Measurements from ENCODE around the gene SLX9. TPM values are rescaled to one million over a fixed set of nuclear protein-coding genes. Genes with fewer than 3 reads are reported as not detected.
"Not testable (repeated sequence)": the region's sequence is repeated elsewhere in the genome, so short reads cannot be mapped to it uniquely, and the experiment has no call there.

Gene SLX9
- total RNA-seq, 2 donors from 2014 or later, result 43.5 to 83.6 TPM

GRCh38 chr21:45016406-45017038 is 76.7 kb downstream of the SLX9 start:
- peak; percentile 25 for DNase-seq (ENCODE audit: low spot score)
- Mint-ChIP-seq H3K9me3 (no peaks in the 10 kb centered on the region), H3K27ac (no peak overlapping the region), H3K4me3 (no peak overlapping the region), H3K4me1 (ENCODE audit: low read depth in 2 of 2) (peaks cover 6 to 7% of the 10 kb centered on the region in 2 donors), H3K36me3 (no peaks in the 10 kb centered on the region), H3K27me3 (peaks cover 9 to 22% of the 10 kb centered on the region in 2 donors)
- no peak for ATAC-seq

- peaks cover 9 to 24% of the 10 kb centered on the region in 2 donors for H3K27me3 Mint-ChIP-seq
- peaks cover 6 to 7% of the 10 kb centered on the region in 2 donors for H3K4me1 Mint-ChIP-seq (ENCODE audit: low read depth in 2 of 2)
- peak overlapping the region; percentile 83 for H3K4me3 Mint-ChIP-seq
- H3K27ac Mint-ChIP-seq, result no peak overlapping the region
- H3K9me3 Mint-ChIP-seq, result no peaks in the 10 kb centered on the region
- DNase-seq (ENCODE audit: low spot score), result peak; percentile 38
- H3K36me3 Mint-ChIP-seq, result no peaks in the 10 kb centered on the region
- no peak for ATAC-seq
Measured at GRCh38 chr21:45017039-45017960, 77.5 kb downstream of the SLX9 start.

- peaks cover 6 to 7% of the 10 kb centered on the region in 2 donors for H3K4me1 Mint-ChIP-seq (ENCODE audit: low read depth in 2 of 2)
- H3K4me3 Mint-ChIP-seq, result peak overlapping the region; percentile 83
- ATAC-seq (no peak), DNase-seq (ENCODE audit: low spot score) (peak; percentile 54)
- H3K27ac Mint-ChIP-seq, result no peak overlapping the region
- H3K9me3 Mint-ChIP-seq, result no peaks in the 10 kb centered on the region
- H3K36me3 Mint-ChIP-seq, result peaks cover 1% of the 10 kb centered on the region
- H3K27me3 Mint-ChIP-seq, result peaks cover 9 to 22% of the 10 kb centered on the region in 2 donors
Measured at GRCh38 chr21:45018131-45019075, 78.6 kb downstream of the SLX9 start.

- peaks cover 6 to 7% of the 10 kb centered on the region in 2 donors for H3K4me1 Mint-ChIP-seq (ENCODE audit: low read depth in 2 of 2)
- no peak for ATAC-seq
- no peak overlapping the region for H3K4me3 Mint-ChIP-seq
- H3K36me3 Mint-ChIP-seq, result peaks cover 5% of the 10 kb centered on the region
- DNase-seq (ENCODE audit: low spot score), result peak; percentile 44
- H3K9me3 Mint-ChIP-seq, result no peaks in the 10 kb centered on the region
- H3K27ac Mint-ChIP-seq, result no peak overlapping the region
- peaks cover 9 to 25% of the 10 kb centered on the region in 2 donors for H3K27me3 Mint-ChIP-seq
Measured at GRCh38 chr21:45019076-45019886, 79.5 kb downstream of the SLX9 start.

GRCh38 chr21:45019887-45020537 is 80.2 kb downstream of the SLX9 start:
- Mint-ChIP-seq H3K4me1 (ENCODE audit: low read depth in 2 of 2) (peaks cover 6 to 7% of the 10 kb centered on the region in 2 donors), H3K4me3 (no peak overlapping the region), H3K27me3 (peaks cover 9 to 30% of the 10 kb centered on the region in 2 donors), H3K27ac (no peak overlapping the region), H3K36me3 (peaks cover 5% of the 10 kb centered on the region), H3K9me3 (peaks cover 3% of the 10 kb centered on the region)
- peak; percentile 22 for DNase-seq (ENCODE audit: low spot score)
- ATAC-seq, result no peak

GRCh38 chr21:45020629-45021427 is 81.0 kb downstream of the SLX9 start:
- Mint-ChIP-seq H3K9me3 (peaks cover 3% of the 10 kb centered on the region), H3K4me3 (no peak overlapping the region), H3K4me1 (ENCODE audit: low read depth in 2 of 2) (peaks cover 6 to 7% of the 10 kb centered on the region in 2 donors), H3K27ac (no peak overlapping the region), H3K27me3 (peaks cover 9 to 28% of the 10 kb centered on the region in 2 donors), H3K36me3 (peaks cover 5% of the 10 kb centered on the region)
- DNase-seq (ENCODE audit: low spot score), result peak; percentile 25
- ATAC-seq, result no peak

- H3K4me1 Mint-ChIP-seq (ENCODE audit: low read depth in 2 of 2), result peaks cover 6 to 7% of the 10 kb centered on the region in 2 donors
- peaks cover 3% of the 10 kb centered on the region for H3K9me3 Mint-ChIP-seq
- peak; percentile 34 for DNase-seq (ENCODE audit: low spot score)
- H3K4me3 Mint-ChIP-seq, result no peak overlapping the region
- no peak overlapping the region for H3K27ac Mint-ChIP-seq
- H3K36me3 Mint-ChIP-seq, result peaks cover 5% of the 10 kb centered on the region
- peaks cover 9 to 24% of the 10 kb centered on the region in 2 donors for H3K27me3 Mint-ChIP-seq
- no peak for ATAC-seq
Measured at GRCh38 chr21:45021428-45022347, 81.9 kb downstream of the SLX9 start.

GRCh38 chr21:45022348-45022675 is 82.5 kb downstream of the SLX9 start:
- Mint-ChIP-seq H3K36me3 (peaks cover 5% of the 10 kb centered on the region), H3K4me1 (ENCODE audit: low read depth in 2 of 2) (peaks cover 6 to 7% of the 10 kb centered on the region in 2 donors), H3K9me3 (peaks cover 3% of the 10 kb centered on the region), H3K27me3 (peaks cover 8 to 23% of the 10 kb centered on the region in 2 donors), H3K27ac (no peak overlapping the region), H3K4me3 (no peak overlapping the region)
- ATAC-seq, result no peak
- peak; percentile 53 for DNase-seq (ENCODE audit: low spot score)

- no peak for ATAC-seq
- Mint-ChIP-seq H3K9me3 (peaks cover 3% of the 10 kb centered on the region), H3K27ac (no peak overlapping the region)
Measured at GRCh38 chr21:45022736-45023135, 82.9 kb downstream of the SLX9 start.

GRCh38 chr21:45024516-45024915 is 84.7 kb downstream of the SLX9 start:
- peaks cover 0 to 15% of the 10 kb centered on the region in 2 donors for H3K27me3 Mint-ChIP-seq
- H3K4me3 Mint-ChIP-seq; H3K4me1 Mint-ChIP-seq (ENCODE audit: low read depth in 2 of 2); H3K9me3 Mint-ChIP-seq; H3K27ac Mint-ChIP-seq; H3K36me3 Mint-ChIP-seq; ATAC-seq: not testable (repeated sequence)
- DNase-seq (ENCODE audit: low spot score), result peak; percentile 46

More at GRCh38 chr21:45022736-45023135, 82.9 kb downstream of the SLX9 start:
- Mint-ChIP-seq H3K27me3 (peaks cover 4 to 19% of the 10 kb centered on the region in 2 donors), H3K4me3 (no peak overlapping the region), H3K4me1 (ENCODE audit: low read depth in 2 of 2) (peaks cover 3% of the 10 kb centered on the region in 2 donors), H3K36me3 (peaks cover 5% of the 10 kb centered on the region)
- peak; percentile 35 for DNase-seq (ENCODE audit: low spot score)
